Caco-2 (cell line): ENCODE data around the gene FOXO3. TPM values are rescaled to one million over a fixed set of nuclear protein-coding genes. Genes with fewer than 3 reads are reported as not detected.

Source experiments
- BruUV-seq: library from RNA; stranded (reverse); fragments of 400-500 nt; replicated peaks from 2 replicates; lab custom pipeline; 2021; lab: Mats Ljungman, UMichigan
- CTCF ChIA-PET: fragments of 300-600 bp; sonication (Branson Sonifier 250); formaldehyde crosslinking; loops from one replicate; lab custom pipeline; 2022; ENCODE audit warnings: antibody characterized with exemption; lab: Charles Lee
- POLR2A ChIA-PET: fragments of 300-600 bp; sonication (Branson Sonifier 250); formaldehyde crosslinking; loops from one replicate; lab custom pipeline; 2022; ENCODE audit warnings: antibody characterized with exemption; lab: Charles Lee
- DNase-seq, 2 experiments: peaks; one replicate each; pipeline versions ENCODE4 v3.0.0 to v3.0.0-alpha.2; 2020 to 2022
- H3K27me3 ChIP-seq: replicated peaks from 2 replicates; pipeline ENCODE4 v1.6.0; 2011; ENCODE audit warnings: low read length; ENCODE audit not compliant: control insufficient read depth, insufficient read depth
- H3K36me3 ChIP-seq: 2 replicates; pipeline ENCODE4 v1.5.1; 2011; ENCODE audit warnings: low read length; ENCODE audit not compliant: control insufficient read depth, insufficient read depth
- H3K4me1 ChIP-seq: fragments of 250-450 bp; sonication (Bioruptor Pico); 2 replicates; pipeline ENCODE4 v1.5.1; 2020; ENCODE audit warnings: mild to moderate bottlenecking
- H3K4me3 ChIP-seq: 2 replicates; pipeline ENCODE4 v1.5.1; 2011; ENCODE audit warnings: low read depth, mild to moderate bottlenecking, control low read depth, low read length
- H3K9me3 ChIP-seq: fragments of 250-450 bp; sonication (Bioruptor Pico); 2 replicates; pipeline ENCODE4 v1.5.1; 2020; ENCODE audit warnings: mild to moderate bottlenecking, moderate library complexity
- H3K27ac Mint-ChIP-seq: one replicate; pipeline ENCODE4 v1.8.0; 2022; ENCODE audit warnings: mixed read lengths; ENCODE audit not compliant: unreplicated experiment
- H3K27me3 Mint-ChIP-seq: one replicate; pipeline ENCODE4 v1.8.0; 2022; ENCODE audit warnings: mixed read lengths; ENCODE audit not compliant: insufficient read depth, unreplicated experiment
- H3K36me3 Mint-ChIP-seq: one replicate; pipeline ENCODE4 v1.8.0; 2022; ENCODE audit warnings: mild to moderate bottlenecking, mixed read lengths; ENCODE audit not compliant: insufficient read depth, unreplicated experiment
- H3K4me1 Mint-ChIP-seq: one replicate; pipeline ENCODE4 v1.8.0; 2022; ENCODE audit warnings: low read depth, mixed read lengths; ENCODE audit not compliant: unreplicated experiment
- H3K4me3 Mint-ChIP-seq: one replicate; pipeline ENCODE4 v1.8.0; 2022; ENCODE audit warnings: mild to moderate bottlenecking, moderate library complexity, mixed read lengths; ENCODE audit not compliant: unreplicated experiment
- H3K9me3 Mint-ChIP-seq: one replicate; pipeline ENCODE4 v1.8.0; 2022; ENCODE audit warnings: mixed read lengths; ENCODE audit not compliant: unreplicated experiment
- CTCF ChIP-seq, 2 experiments: fragments of 200-600 bp in 1 of 2; IDR thresholded peaks; 1 replicate in 1 of 2; 2 replicates in 1 of 2; pipeline versions ENCODE4 v1.5.1 to v1.8.0; 2011 to 2022; ENCODE audit warnings: antibody characterized with exemption in 1 of 2, control low read depth in 1 of 2, inconsistent platforms in 1 of 2, low read depth in 1 of 2, low read length in 1 of 2, mild to moderate bottlenecking in 1 of 2, moderate library complexity in 1 of 2; ENCODE audit not compliant: insufficient read depth in 1 of 2, severe bottlenecking in 1 of 2, unreplicated experiment in 1 of 2
- intact Hi-C: fragments of 100-400 bp; cut with micrococcal nuclease; formaldehyde crosslinking; loops from one replicate; pipeline ENCODE4 v1.10.0; 2022; ENCODE audit not compliant: unreplicated experiment
- total RNA-seq: library from RNA; stranded (reverse); gene quantifications from 2 replicates; pipeline ENCODE4 v1.2.3, GENCODE V29; 2022

FOXO3 gene
- total RNA-seq, 1 experiment from 2014 or later: 34.3 TPM

GRCh38 chr6:108579328-108579721 lies 18.6 kb downstream of the FOXO3 start:
- no TSS peak for BruUV-seq
- H3K27me3 Mint-ChIP-seq: no peaks in the 10 kb centered on the region
- ChIA-PET CTCF (no interaction called here), POLR2A (no interaction called here)
- TF ChIP-seq CTCF (IDR thresholded peaks at IDR 0.05; ENCODE audit: insufficient read depth in 1 of 2, low read depth in 1 of 2, low read length in 1 of 2, severe bottlenecking in 1 of 2, unreplicated experiment in 1 of 2): no peak
- DNase-seq: no peak
- H3K4me3 ChIP-seq: no peak overlapping the region
- H3K9me3 ChIP-seq: no peaks in the 10 kb centered on the region
- intact Hi-C loops: no loop called here
- H3K9me3 Mint-ChIP-seq: no peaks in the 10 kb centered on the region
- H3K4me1 ChIP-seq: peaks cover 17% of the 10 kb centered on the region
- peaks cover 18% of the 10 kb centered on the region for H3K4me1 Mint-ChIP-seq
- no peaks in the 10 kb centered on the region for H3K27me3 ChIP-seq
- peaks cover 23% of the 10 kb centered on the region for H3K36me3 Mint-ChIP-seq
- no peak overlapping the region for H3K4me3 Mint-ChIP-seq
- no peaks in the 10 kb centered on the region for H3K36me3 ChIP-seq
- no peak overlapping the region for H3K27ac Mint-ChIP-seq

GRCh38 chr6:108580646-108581045 lies 19.9 kb downstream of the FOXO3 start:
- Histone ChIP-seq H3K4me3 (no peak overlapping the region), H3K4me1 (peaks cover 17% of the 10 kb centered on the region), H3K27me3 (no peaks in the 10 kb centered on the region), H3K9me3 (no peaks in the 10 kb centered on the region), H3K36me3 (no peaks in the 10 kb centered on the region)
- ChIA-PET POLR2A (no interaction called here), CTCF (no interaction called here)
- Mint-ChIP-seq H3K36me3 (peaks cover 21% of the 10 kb centered on the region), H3K9me3 (no peaks in the 10 kb centered on the region), H3K27me3 (no peaks in the 10 kb centered on the region), H3K4me3 (no peak overlapping the region), H3K27ac (no peak overlapping the region), H3K4me1 (peaks cover 18% of the 10 kb centered on the region)
- no peak for DNase-seq
- no peak for TF ChIP-seq CTCF (IDR thresholded peaks at IDR 0.05; ENCODE audit: insufficient read depth in 1 of 2, low read depth in 1 of 2, low read length in 1 of 2, severe bottlenecking in 1 of 2, unreplicated experiment in 1 of 2)
- BruUV-seq: no TSS peak
- intact Hi-C loops: no loop called here

- Histone ChIP-seq H3K4me1 (peaks cover 17% of the 10 kb centered on the region), H3K9me3 (no peaks in the 10 kb centered on the region), H3K27me3 (no peaks in the 10 kb centered on the region), H3K36me3 (no peaks in the 10 kb centered on the region), H3K4me3 (no peak overlapping the region)
- no peaks in the 10 kb centered on the region for H3K9me3 Mint-ChIP-seq
- CTCF ChIA-PET: no interaction called here
- H3K27me3 Mint-ChIP-seq: no peaks in the 10 kb centered on the region
- intact Hi-C loops: no loop called here
- TF ChIP-seq CTCF (IDR thresholded peaks at IDR 0.05; ENCODE audit: insufficient read depth in 1 of 2, low read depth in 1 of 2, low read length in 1 of 2, severe bottlenecking in 1 of 2, unreplicated experiment in 1 of 2): no peak
- no TSS peak for BruUV-seq
- no peak overlapping the region for H3K4me3 Mint-ChIP-seq
- H3K36me3 Mint-ChIP-seq: peaks cover 21% of the 10 kb centered on the region
- DNase-seq: no peak
- no peak overlapping the region for H3K27ac Mint-ChIP-seq
- POLR2A ChIA-PET: no interaction called here
- H3K4me1 Mint-ChIP-seq: peaks cover 18% of the 10 kb centered on the region
These were observed 20.7 kb downstream of the FOXO3 start for GRCh38 chr6:108581237-108581931.
